H1 (cell line): Measurements from ENCODE around the gene NTN5. TPM values are rescaled to one million over a fixed set of nuclear protein-coding genes. Genes with fewer than 3 reads are reported as not detected.

Experiments used
- GTF2F1 ChIP-seq: IDR thresholded peaks from 2 replicates; pipeline ENCODE4 v1.6.1; 2012; ENCODE audit warnings: low read depth, low read length, improper control_type of control experiment, borderline replicate concordance
- HDAC2 ChIP-seq, 2 experiments: fragments of 300-600 bp in 1 of 2; sonication (generic) in 1 of 2; IDR thresholded peaks; 2 replicates each; pipeline ENCODE4 v1.6.1; 2011 to 2012; ENCODE audit warnings: low read depth in 2 of 2, low read length in 2 of 2, mild to moderate bottlenecking in 2 of 2, moderate library complexity in 2 of 2, borderline replicate concordance in 1 of 2, inconsistent platforms in 1 of 2
- SIX5 ChIP-seq: IDR thresholded peaks from 2 replicates; pipeline ENCODE4 v1.6.1; 2011; ENCODE audit warnings: mild to moderate bottlenecking, low read depth, low read length
- SRF ChIP-seq: IDR thresholded peaks from 2 replicates; pipeline ENCODE4 v1.6.1; 2011; ENCODE audit warnings: mild to moderate bottlenecking, low read depth, low read length, moderate library complexity
- polyA plus RNA-seq, 7 experiments: library from polyadenylated mRNA; depleted of rRNA in 3 of 7; stranded (reverse) in 5 of 7; unstranded in 2 of 7; fragments of >200 nt in 5 of 7; fragments of 200-250 nt in 2 of 7; gene quantifications; 1 replicate in 5 of 7; 2 replicates in 1 of 7; 4 replicates in 1 of 7; pipeline versions ENCODE4 v1.2.1 to v1.2.3, GENCODE V29; 2011 to 2013; ENCODE audit warnings: missing spikeins in 2 of 7, mixed read lengths in 2 of 7
- total RNA-seq: library from RNA; stranded (reverse); fragmentation: NEBNext Ultra II Directional; extraction: Animal tissue kit (Norgen Biotek cat#: 25700); gene quantifications from 2 replicates; pipeline ENCODE4 v1.2.1, GENCODE V29; 2021

NTN5 gene
- total and polyA plus RNA-seq, 2 of the 8 experiments (the other 6 are each of a cell fraction or from before 2014, with no cell fraction given), result 0.47 to 0.85 TPM

- TF ChIP-seq SRF (no peak), GTF2F1 (no peak), HDAC2 (IDR thresholded peaks at IDR 0.05; ENCODE audit: borderline replicate concordance in 1 of 2, low read depth in 2 of 2, low read length in 2 of 2) (no peak), SIX5 (no peak)
These were observed 49.4 kb upstream of the NTN5 start (continued) for GRCh38 chr19:48722196-48722708.
